ENCODE measurements around the gene OR10G7.
"Not testable (repeated sequence)": the region's sequence is repeated elsewhere in the genome, so short reads cannot be mapped to it uniquely, and the experiment has no call there.

The OR10G7 gene

GRCh38 chr11:124039557-124039956 lies 1.6 kb downstream of the OR10G7 start:
- no peak for DNase-seq (ENCODE audit: low read depth, low spot score)

- no peak for DNase-seq (ENCODE audit: low read depth, low spot score)
These were observed 4.5 kb downstream of the OR10G7 start for GRCh38 chr11:124036666-124037065.

- DNase-seq (ENCODE audit: low read depth, low spot score) = no peak
These were observed 14.6 kb downstream of the OR10G7 start, which contains the start of gene OR10G8 for GRCh38 chr11:124026498-124026897. OR10G8 (plus strand) TSS chr11:124026798; CDS start chr11:124029623, 2,825 bp downstream.

- not testable (repeated sequence) for DNase-seq (ENCODE audit: low read depth, low spot score)
These were observed 25.3 kb downstream of the OR10G7 start for GRCh38 chr11:124015837-124016236.

GRCh38 chr11:124012697-124013096 lies 28.4 kb downstream of the OR10G7 start, which contains the start of gene OR10G4:
OR10G4 (plus strand) TSS chr11:124012997; CDS start chr11:124015575, 2,578 bp downstream.
- DNase-seq (ENCODE audit: low read depth, low spot score) = no peak

- no peak for DNase-seq (ENCODE audit: low read depth, low spot score)
These were observed 46.0 kb downstream of the OR10G7 start, which contains the start of gene OR10G6 for GRCh38 chr11:123995119-123995518. OR10G6 (minus strand) TSS chr11:123995161; CDS start chr11:123995161, 0 bp downstream.
